Karpas-422 (cell line): ENCODE data around the gene SAMD5. TPM values are rescaled to one million over a fixed set of nuclear protein-coding genes. Genes with fewer than 3 reads are reported as not detected.
"Not testable (repeated sequence)": the region's sequence is repeated elsewhere in the genome, so short reads cannot be mapped to it uniquely, and the experiment has no call there.

Experiments
- DNase-seq: peaks from one replicate; pipeline ENCODE4 v3.0.0-alpha.2; 2015
- H2AFZ ChIP-seq: fragments of 200-600 bp; sonication (generic); 2 replicates; pipeline ENCODE4 v1.6.1; 2014; ENCODE audit warnings: antibody characterized with exemption, low read length, mixed read lengths
- H3K27ac ChIP-seq: fragments of 200-600 bp; sonication (generic); 2 replicates; pipeline ENCODE4 v1.5.1; 2014; ENCODE audit warnings: mild to moderate bottlenecking, low read length, moderate library complexity
- H3K27me3 ChIP-seq: fragments of 200-600 bp; sonication (generic); 2 replicates; pipeline ENCODE4 v1.6.1; 2014; ENCODE audit warnings: low read length, mixed read lengths
- H3K36me3 ChIP-seq: fragments of 200-600 bp; sonication (generic); 2 replicates; pipeline ENCODE4 v1.6.1; 2014; ENCODE audit warnings: low read length, mixed read lengths; ENCODE audit not compliant: insufficient read depth
- H3K4me1 ChIP-seq: fragments of 200-600 bp; sonication (generic); 2 replicates; pipeline ENCODE4 v1.6.1; 2014; ENCODE audit warnings: mild to moderate bottlenecking, low read length, mixed read lengths
- H3K4me2 ChIP-seq: fragments of 200-600 bp; sonication (generic); 2 replicates; pipeline ENCODE4 v1.6.1; 2014; ENCODE audit warnings: low read length, low read depth, mild to moderate bottlenecking; ENCODE audit not compliant: poor library complexity, severe bottlenecking
- H3K4me3 ChIP-seq: fragments of 200-600 bp; sonication (generic); 2 replicates; pipeline ENCODE4 v1.5.1; 2014; ENCODE audit warnings: mild to moderate bottlenecking, antibody characterized with exemption, low read length, mixed read lengths
- H3K79me2 ChIP-seq: fragments of 200-600 bp; sonication (generic); 2 replicates; pipeline ENCODE4 v1.6.1; 2014; ENCODE audit warnings: mild to moderate bottlenecking, low read length, mixed read lengths
- H3K9ac ChIP-seq: fragments of 200-600 bp; sonication (generic); 2 replicates; pipeline ENCODE4 v1.6.0; 2014; ENCODE audit warnings: low read length
- H3K9me2 ChIP-seq: fragments of 200-600 bp; sonication (generic), shearing (Covaris generic); replicated peaks from 2 replicates; pipeline ENCODE4 v1.6.0; 2014; ENCODE audit warnings: mild to moderate bottlenecking, low read length, moderate library complexity; ENCODE audit not compliant: insufficient read depth
- H3K9me3 ChIP-seq: fragments of 300-700, 200-600 bp; sonication (generic); 2 replicates; pipeline ENCODE4 v1.6.1; 2014; ENCODE audit warnings: low read length, mixed read lengths
- H4K20me1 ChIP-seq: fragments of 200-600 bp; sonication (generic); 2 replicates; pipeline ENCODE4 v1.6.1; 2014; ENCODE audit warnings: mild to moderate bottlenecking, antibody characterized with exemption, low read length, low read depth; ENCODE audit not compliant: insufficient read depth
- total RNA-seq: library from RNA; depleted of rRNA; stranded (reverse); fragments of >200 nt; shearing (Covaris generic); gene quantifications from 2 replicates; pipeline ENCODE4 v1.2.3, GENCODE V29; 2014; ENCODE audit warnings: low replicate concordance

SAMD5 gene
- total RNA-seq, 1 experiment from 2014 or later = not detected

- Histone ChIP-seq H3K36me3 (no peaks in the 10 kb centered on the region), H3K9ac (no peak overlapping the region), H3K27me3 (no peaks in the 10 kb centered on the region), H3K4me2 (no peak overlapping the region), H4K20me1 (no peaks in the 10 kb centered on the region), H3K79me2 (no peaks in the 10 kb centered on the region), H3K9me3 (no peaks in the 10 kb centered on the region), H2AFZ (no peak overlapping the region), H3K9me2 (no peaks in the 10 kb centered on the region), H3K27ac (no peak overlapping the region), H3K4me1 (no peaks in the 10 kb centered on the region), H3K4me3 (no peak overlapping the region)
- no peak for DNase-seq
These were observed 25.8 kb downstream of the SAMD5 start for GRCh38 chr6:147534116-147534860.

- Histone ChIP-seq H3K9me2 (no peaks in the 10 kb centered on the region), H3K4me2 (no peak overlapping the region), H4K20me1 (no peaks in the 10 kb centered on the region), H2AFZ (no peak overlapping the region), H3K79me2 (no peaks in the 10 kb centered on the region), H3K9me3 (no peaks in the 10 kb centered on the region), H3K36me3 (no peaks in the 10 kb centered on the region), H3K27me3 (no peaks in the 10 kb centered on the region), H3K4me3 (no peak overlapping the region), H3K4me1 (no peaks in the 10 kb centered on the region), H3K9ac (no peak overlapping the region), H3K27ac (no peak overlapping the region)
- no peak for DNase-seq
These were observed 30.3 kb downstream of the SAMD5 start for GRCh38 chr6:147538821-147539220.

- DNase-seq = no peak
- Histone ChIP-seq H3K9ac (no peak overlapping the region), H3K4me1 (no peaks in the 10 kb centered on the region), H3K4me3 (no peak overlapping the region), H3K27me3 (no peaks in the 10 kb centered on the region), H3K36me3 (no peaks in the 10 kb centered on the region), H3K79me2 (no peaks in the 10 kb centered on the region), H4K20me1 (no peaks in the 10 kb centered on the region), H3K4me2 (no peak overlapping the region), H3K9me2 (no peaks in the 10 kb centered on the region), H3K9me3 (no peaks in the 10 kb centered on the region), H3K27ac (no peak overlapping the region), H2AFZ (no peak overlapping the region)
These were observed 31.6 kb downstream of the SAMD5 start for GRCh38 chr6:147540075-147540474.

- H3K36me3 ChIP-seq, H2AFZ ChIP-seq, DNase-seq, H3K9me2 ChIP-seq, H3K4me1 ChIP-seq, H3K27ac ChIP-seq, H3K4me2 ChIP-seq, H3K9me3 ChIP-seq, H3K79me2 ChIP-seq, H3K4me3 ChIP-seq, H3K9ac ChIP-seq, H4K20me1 ChIP-seq, H3K27me3 ChIP-seq: not testable (repeated sequence)
These were observed 33.9 kb downstream of the SAMD5 start for GRCh38 chr6:147542436-147542835.

GRCh38 chr6:147544420-147544819 is 35.9 kb downstream of the SAMD5 start:
- H2AFZ ChIP-seq = no peak overlapping the region
- no peaks in the 10 kb centered on the region for H3K4me1 ChIP-seq
- H3K27me3 ChIP-seq = no peaks in the 10 kb centered on the region
- no peaks in the 10 kb centered on the region for H3K9me2 ChIP-seq
- H3K27ac ChIP-seq = no peak overlapping the region
- H4K20me1 ChIP-seq = no peaks in the 10 kb centered on the region
- no peaks in the 10 kb centered on the region for H3K9me3 ChIP-seq
- H3K4me3 ChIP-seq = no peak overlapping the region
- H3K9ac ChIP-seq = no peak overlapping the region
- DNase-seq = no peak
- no peaks in the 10 kb centered on the region for H3K36me3 ChIP-seq
- H3K79me2 ChIP-seq = no peaks in the 10 kb centered on the region
- H3K4me2 ChIP-seq = no peak overlapping the region

- no peak overlapping the region for H3K4me3 ChIP-seq
- H3K4me1 ChIP-seq = no peaks in the 10 kb centered on the region
- no peaks in the 10 kb centered on the region for H4K20me1 ChIP-seq
- no peaks in the 10 kb centered on the region for H3K27me3 ChIP-seq
- no peak for DNase-seq
- no peaks in the 10 kb centered on the region for H3K79me2 ChIP-seq
- no peaks in the 10 kb centered on the region for H3K9me3 ChIP-seq
- H2AFZ ChIP-seq = no peak overlapping the region
- no peaks in the 10 kb centered on the region for H3K36me3 ChIP-seq
- no peaks in the 10 kb centered on the region for H3K9me2 ChIP-seq
- no peak overlapping the region for H3K9ac ChIP-seq
- no peak overlapping the region for H3K27ac ChIP-seq
- no peak overlapping the region for H3K4me2 ChIP-seq
These were observed 38.2 kb downstream of the SAMD5 start for GRCh38 chr6:147546501-147547368.

- Histone ChIP-seq H3K36me3 (no peaks in the 10 kb centered on the region), H3K4me2 (no peak overlapping the region)
These were observed 38.9 kb downstream of the SAMD5 start for GRCh38 chr6:147547369-147547902.

GRCh38 chr6:147548921-147549475 is 40.5 kb downstream of the SAMD5 start:
- Histone ChIP-seq H3K36me3 (no peaks in the 10 kb centered on the region), H3K4me3 (no peak overlapping the region), H3K9ac (no peak overlapping the region), H3K9me3 (no peaks in the 10 kb centered on the region), H4K20me1 (no peaks in the 10 kb centered on the region), H3K9me2 (no peaks in the 10 kb centered on the region), H2AFZ (no peak overlapping the region), H3K27ac (no peak overlapping the region), H3K27me3 (no peaks in the 10 kb centered on the region), H3K4me2 (no peak overlapping the region), H3K79me2 (no peaks in the 10 kb centered on the region), H3K4me1 (no peaks in the 10 kb centered on the region)
- DNase-seq = no peak

More at GRCh38 chr6:147547369-147547902, 38.9 kb downstream of the SAMD5 start:
- H3K79me2 ChIP-seq = no peaks in the 10 kb centered on the region
- no peaks in the 10 kb centered on the region for H3K27me3 ChIP-seq
- no peak overlapping the region for H3K9ac ChIP-seq
- H3K4me1 ChIP-seq = no peaks in the 10 kb centered on the region
- H3K27ac ChIP-seq = no peak overlapping the region
- no peaks in the 10 kb centered on the region for H4K20me1 ChIP-seq
- no peaks in the 10 kb centered on the region for H3K9me3 ChIP-seq
- H2AFZ ChIP-seq = no peak overlapping the region
- H3K4me3 ChIP-seq = no peak overlapping the region
- no peak for DNase-seq
- no peaks in the 10 kb centered on the region for H3K9me2 ChIP-seq
